Measurements from ENCODE around the gene MYO1A.

MYO1A gene

DNA sequence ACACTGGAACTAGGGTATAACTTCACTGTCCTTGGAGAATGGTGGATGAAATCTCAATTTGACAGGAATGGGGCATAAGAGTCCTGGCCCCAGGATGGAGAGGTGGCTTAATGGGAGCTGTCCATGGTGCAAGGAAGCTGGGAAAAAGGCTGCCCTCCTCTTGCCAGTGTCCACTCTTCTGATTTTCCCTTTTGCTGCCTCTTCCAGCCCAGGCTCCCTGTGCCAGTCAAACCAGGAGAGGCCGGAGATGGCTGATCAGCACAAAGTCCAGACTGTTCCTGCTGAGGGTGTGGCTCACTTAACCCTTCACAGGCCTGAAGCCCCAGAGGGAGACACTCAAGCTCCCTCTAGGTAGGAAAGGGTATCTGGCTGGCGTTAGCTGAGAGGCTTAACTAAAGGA, at the start of gene MYO1A:
TSS of gene MYO1A (minus strand) at position 240 of the 400 bp plus-strand sequence. CDS start 1,806 bp downstream, outside the sequence.
- H3K4me3 ChIP-seq (ENCODE audit: low read length): no peak within 1 kb of the TSS
- no peak for DNase-seq
- no peak within 1 kb of the TSS for H3K9ac ChIP-seq (ENCODE audit: low read length)
- H3K4me2 ChIP-seq (ENCODE audit: low read depth, low read length): no peak within 1 kb of the TSS
- no peaks in the 10 kb centered on the region for H3K27me3 ChIP-seq (replicated peaks; ENCODE audit: insufficient read depth, low read length)
- no peak within 1 kb of the TSS for H3K27ac ChIP-seq (ENCODE audit: low read length)
- H2AFZ ChIP-seq (ENCODE audit: low read length): no peak within 1 kb of the TSS
- no peaks in the 10 kb centered on the region for H3K4me1 ChIP-seq (ENCODE audit: low read length)
- no peaks in the 10 kb centered on the region for H3K9me3 ChIP-seq (replicated peaks; ENCODE audit: insufficient read depth, low read length)
- TF ChIP-seq EZH2phosphoT487 (IDR thresholded peaks at IDR 0.05; ENCODE audit: low read length) (no peak), EZH2 (optimal IDR thresholded peaks at IDR 0.05; ENCODE audit: low read depth, low read length) (no peak)
- TF ChIP-seq, protein P1, sequence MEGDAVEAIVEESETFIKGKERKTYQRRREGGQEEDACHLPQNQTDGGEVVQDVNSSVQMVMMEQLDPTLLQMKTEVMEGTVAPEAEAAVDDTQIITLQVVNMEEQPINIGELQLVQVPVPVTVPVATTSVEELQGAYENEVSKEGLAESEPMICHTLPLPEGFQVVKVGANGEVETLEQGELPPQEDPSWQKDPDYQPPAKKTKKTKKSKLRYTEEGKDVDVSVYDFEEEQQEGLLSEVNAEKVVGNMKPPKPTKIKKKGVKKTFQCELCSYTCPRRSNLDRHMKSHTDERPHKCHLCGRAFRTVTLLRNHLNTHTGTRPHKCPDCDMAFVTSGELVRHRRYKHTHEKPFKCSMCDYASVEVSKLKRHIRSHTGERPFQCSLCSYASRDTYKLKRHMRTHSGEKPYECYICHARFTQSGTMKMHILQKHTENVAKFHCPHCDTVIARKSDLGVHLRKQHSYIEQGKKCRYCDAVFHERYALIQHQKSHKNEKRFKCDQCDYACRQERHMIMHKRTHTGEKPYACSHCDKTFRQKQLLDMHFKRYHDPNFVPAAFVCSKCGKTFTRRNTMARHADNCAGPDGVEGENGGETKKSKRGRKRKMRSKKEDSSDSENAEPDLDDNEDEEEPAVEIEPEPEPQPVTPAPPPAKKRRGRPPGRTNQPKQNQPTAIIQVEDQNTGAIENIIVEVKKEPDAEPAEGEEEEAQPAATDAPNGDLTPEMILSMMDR (IDR thresholded peaks at IDR 0.05; ENCODE audit: low read length): no peak
- no peaks in the 10 kb centered on the region for H4K20me1 ChIP-seq (ENCODE audit: insufficient read depth, low read length)
- H3K79me2 ChIP-seq (ENCODE audit: low read length): no peaks in the 10 kb centered on the region
- no peaks in the 10 kb centered on the region for H3F3A ChIP-seq (ENCODE audit: insufficient read depth, low read length)
- no peaks in the 10 kb centered on the region for H3K36me3 ChIP-seq (replicated peaks; ENCODE audit: insufficient read depth, low read length)
- H3K9me2 ChIP-seq (replicated peaks; ENCODE audit: insufficient read depth, low read length): no peaks in the 10 kb centered on the region

GRCh38 chr12:57099047-57099714, 49.3 kb upstream of the MYO1A start:
- no peak for DNase-seq
- TF ChIP-seq, protein P1 (IDR thresholded peaks at IDR 0.05; ENCODE audit: low read length): no peak
- TF ChIP-seq EZH2 (optimal IDR thresholded peaks at IDR 0.05; ENCODE audit: low read depth, low read length) (no peak), EZH2phosphoT487 (IDR thresholded peaks at IDR 0.05; ENCODE audit: low read length) (no peak)
- H3K27me3 ChIP-seq (replicated peaks; ENCODE audit: insufficient read depth, low read length): no peaks in the 10 kb centered on the region
- H4K20me1 ChIP-seq (ENCODE audit: insufficient read depth, low read length): no peaks in the 10 kb centered on the region
- no peaks in the 10 kb centered on the region for H3K9me2 ChIP-seq (replicated peaks; ENCODE audit: insufficient read depth, low read length)
- no peak overlapping the region for H2AFZ ChIP-seq (ENCODE audit: low read length)
- no peaks in the 10 kb centered on the region for H3K4me1 ChIP-seq (ENCODE audit: low read length)
- H3K9me3 ChIP-seq (replicated peaks; ENCODE audit: insufficient read depth, low read length): no peaks in the 10 kb centered on the region
- no peak overlapping the region for H3K27ac ChIP-seq (ENCODE audit: low read length)
- H3K9ac ChIP-seq (ENCODE audit: low read length): no peak overlapping the region
- no peaks in the 10 kb centered on the region for H3K79me2 ChIP-seq (ENCODE audit: low read length)
- H3K4me2 ChIP-seq (ENCODE audit: low read depth, low read length): no peak overlapping the region
- H3F3A ChIP-seq (ENCODE audit: insufficient read depth, low read length): no peaks in the 10 kb centered on the region
- no peaks in the 10 kb centered on the region for H3K36me3 ChIP-seq (replicated peaks; ENCODE audit: insufficient read depth, low read length)
- H3K4me3 ChIP-seq (ENCODE audit: low read length): no peak overlapping the region

- no peak overlapping the region for H3K9ac ChIP-seq (ENCODE audit: low read length)
- no peaks in the 10 kb centered on the region for H3K79me2 ChIP-seq (ENCODE audit: low read length)
- H3K4me2 ChIP-seq (ENCODE audit: low read depth, low read length): no peak overlapping the region
- H4K20me1 ChIP-seq (ENCODE audit: insufficient read depth, low read length): no peaks in the 10 kb centered on the region
- H3K27ac ChIP-seq (ENCODE audit: low read length): no peak overlapping the region
- H2AFZ ChIP-seq (ENCODE audit: low read length): no peak overlapping the region
- H3K9me2 ChIP-seq (replicated peaks; ENCODE audit: insufficient read depth, low read length): no peaks in the 10 kb centered on the region
- H3K4me3 ChIP-seq (ENCODE audit: low read length): no peak overlapping the region
- H3K27me3 ChIP-seq (replicated peaks; ENCODE audit: insufficient read depth, low read length): no peaks in the 10 kb centered on the region
- DNase-seq: no peak
- no peaks in the 10 kb centered on the region for H3K9me3 ChIP-seq (replicated peaks; ENCODE audit: insufficient read depth, low read length)
- H3K36me3 ChIP-seq (replicated peaks; ENCODE audit: insufficient read depth, low read length): no peaks in the 10 kb centered on the region
- H3F3A ChIP-seq (ENCODE audit: insufficient read depth, low read length): no peaks in the 10 kb centered on the region
- TF ChIP-seq EZH2 (optimal IDR thresholded peaks at IDR 0.05; ENCODE audit: low read depth, low read length) (no peak), EZH2phosphoT487 (IDR thresholded peaks at IDR 0.05; ENCODE audit: low read length) (no peak)
- TF ChIP-seq, protein P1 (IDR thresholded peaks at IDR 0.05; ENCODE audit: low read length): no peak
- no peaks in the 10 kb centered on the region for H3K4me1 ChIP-seq (ENCODE audit: low read length)
Measured at GRCh38 chr12:57098546-57098945, 48.6 kb upstream of the MYO1A start.

All from MM.1S (cell line).